ENCODE data around the gene OVAAL. TPM values are rescaled to one million over a fixed set of nuclear protein-coding genes. Genes with fewer than 3 reads are reported as not detected.

Gene OVAAL
- total RNA-seq, 2 donors from 2014 or later = 0.70 to 2.0 TPM

DNA sequence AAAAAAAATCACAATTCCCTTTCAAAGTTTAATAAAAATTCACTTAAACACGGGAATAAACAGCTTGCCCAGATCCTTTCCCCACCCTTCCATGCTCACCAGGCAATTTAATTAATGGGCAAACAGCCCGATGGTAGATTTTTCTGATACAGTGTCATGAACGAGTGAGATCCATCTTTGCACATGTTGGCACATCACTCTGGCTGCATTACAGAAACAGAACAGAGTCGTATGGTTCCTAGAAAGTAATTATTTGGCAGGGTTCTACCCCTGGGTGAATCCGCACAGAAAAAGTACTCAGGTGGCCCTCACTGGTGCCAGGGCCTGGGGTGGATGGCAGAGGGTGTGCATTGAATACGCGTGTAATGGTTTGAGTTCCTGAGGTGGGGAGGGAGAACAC lies 24.6 kb upstream of the OVAAL start:
- no peak for TF ChIP-seq CTCF (IDR thresholded peaks at IDR 0.05)
- no peak overlapping the region for H3K27ac ChIP-seq
- peaks cover 0 to 9% of the 10 kb centered on the region in 2 donors for H3K4me1 ChIP-seq
- no peaks in the 10 kb centered on the region for H3K27me3 ChIP-seq
- DNase-seq (ENCODE audit: low spot score) = no peak
- no peak overlapping the region for H3K4me3 ChIP-seq
- no peaks in the 10 kb centered on the region for H3K36me3 ChIP-seq
- H3K9me3 ChIP-seq = no peaks in the 10 kb centered on the region

- H3K36me3 ChIP-seq = no peaks in the 10 kb centered on the region
- H3K4me3 ChIP-seq = no peak overlapping the region
- DNase-seq (ENCODE audit: low spot score) = no peak
- no peak overlapping the region for H3K27ac ChIP-seq
- peaks cover 0 to 20% of the 10 kb centered on the region in 2 donors for H3K4me1 ChIP-seq
- H3K27me3 ChIP-seq = no peaks in the 10 kb centered on the region
- no peak for TF ChIP-seq CTCF (IDR thresholded peaks at IDR 0.05)
- no peaks in the 10 kb centered on the region for H3K9me3 ChIP-seq
Observed at GRCh38 chr1:180535418-180535999, 23.3 kb upstream of the OVAAL start.

DNA sequence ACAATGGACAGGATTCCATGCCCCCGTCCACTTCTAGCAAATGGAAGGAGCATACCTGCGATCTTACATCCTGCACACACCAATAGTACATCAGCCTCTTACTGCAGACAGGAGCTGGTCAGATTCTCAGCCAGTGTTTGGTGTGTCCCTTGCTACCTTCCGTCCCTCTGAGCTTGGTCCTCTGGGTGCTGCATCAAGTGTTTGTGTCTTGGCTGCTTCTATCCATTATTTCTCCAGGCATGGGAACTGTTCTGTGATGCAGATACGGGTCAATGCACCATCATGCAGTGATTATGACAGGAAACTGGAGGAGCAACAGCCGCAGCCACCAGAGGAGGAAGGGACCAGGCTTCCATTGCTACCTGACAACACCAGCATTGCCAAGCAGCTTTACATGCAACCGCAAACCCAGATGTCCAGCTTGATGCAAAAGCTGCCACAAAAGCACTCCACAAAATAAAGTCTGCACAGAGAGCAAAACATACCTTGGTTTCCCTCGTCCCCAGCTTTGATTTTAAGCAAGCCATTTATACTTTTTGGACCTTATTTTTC lies 21.9 kb upstream of the OVAAL start:
- Histone ChIP-seq H3K27ac (no peak overlapping the region), H3K36me3 (no peaks in the 10 kb centered on the region), H3K27me3 (no peaks in the 10 kb centered on the region), H3K4me3 (no peak overlapping the region), H3K4me1 (peaks cover 0 to 32% of the 10 kb centered on the region in 2 donors), H3K9me3 (no peaks in the 10 kb centered on the region)
- DNase-seq (ENCODE audit: low spot score) = no peak
- no peak for TF ChIP-seq CTCF (IDR thresholded peaks at IDR 0.05)

DNA sequence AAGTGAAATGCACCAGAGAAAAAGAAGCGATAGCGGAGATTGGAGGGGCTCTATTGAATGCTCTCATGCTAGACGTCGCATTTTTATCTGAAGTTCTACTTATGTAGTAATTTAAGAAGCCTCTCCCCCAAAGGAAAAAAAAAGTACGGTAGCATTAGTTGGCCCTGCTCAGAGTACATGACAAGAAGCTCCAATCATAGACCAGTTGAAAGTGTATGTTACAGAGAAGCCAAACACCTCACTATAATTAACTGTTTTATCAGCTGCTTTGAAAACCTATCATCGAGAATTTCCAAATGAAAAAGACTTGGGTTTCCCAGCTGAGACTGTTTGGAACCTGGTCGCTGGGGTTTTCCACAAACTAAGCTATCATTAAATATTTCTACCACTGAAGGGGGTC lies 19.6 kb upstream of the OVAAL start:
- H3K27me3 ChIP-seq = no peaks in the 10 kb centered on the region
- no peak for TF ChIP-seq CTCF (IDR thresholded peaks at IDR 0.05)

DNA sequence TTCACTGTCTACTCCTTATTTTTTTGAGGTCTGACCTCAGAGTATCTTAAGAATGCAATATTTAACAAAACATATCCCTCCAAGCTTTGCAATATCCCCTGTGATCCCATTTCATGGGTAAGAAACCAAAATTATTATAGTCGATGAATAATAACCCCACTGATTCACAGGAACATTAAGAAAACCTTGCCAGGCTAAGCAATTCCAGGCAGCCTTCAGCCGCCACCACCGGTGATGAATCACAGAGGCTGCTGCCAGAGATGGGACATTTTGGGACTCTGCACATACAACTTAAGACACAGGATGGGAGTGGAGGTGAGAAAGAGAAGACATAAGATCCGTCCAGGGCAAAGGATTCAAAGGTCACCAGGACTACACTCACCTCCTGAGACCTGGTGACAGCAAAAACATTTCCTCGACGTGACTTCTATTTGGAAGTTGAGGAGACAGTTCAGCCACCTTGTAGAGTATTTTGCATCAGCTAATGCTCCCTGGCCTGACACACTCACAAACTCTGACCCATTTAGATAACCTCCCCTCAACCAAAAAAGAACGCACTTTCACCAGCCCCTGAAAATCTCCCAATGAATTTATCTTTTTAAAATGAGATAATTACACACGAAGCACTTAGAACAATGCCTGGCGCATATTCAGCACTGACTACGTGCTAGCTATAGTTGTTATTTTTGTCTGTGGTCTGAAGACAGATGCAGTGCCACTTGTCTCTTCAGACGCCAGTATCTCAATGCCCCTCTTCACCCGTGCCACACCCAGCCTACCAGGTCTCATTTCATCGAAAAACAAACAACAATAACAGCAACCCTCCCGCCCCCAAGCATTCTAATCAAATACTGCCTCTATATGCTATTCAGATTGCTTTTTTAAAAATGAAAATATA lies 17.8 kb upstream of the OVAAL start:
- Histone ChIP-seq H3K27ac (peak overlapping the region; percentile 75 to 86), H3K4me3 (no peak overlapping the region), H3K4me1 (peaks cover 0 to 45% of the 10 kb centered on the region in 2 donors), H3K36me3 (no peaks in the 10 kb centered on the region), H3K27me3 (no peaks in the 10 kb centered on the region), H3K9me3 (no peaks in the 10 kb centered on the region)
- peak; percentile 67 for DNase-seq (ENCODE audit: low spot score)
- TF ChIP-seq CTCF (IDR thresholded peaks at IDR 0.05) = no peak

More for the DNA sequence above, 19.6 kb upstream of the OVAAL start:
- Histone ChIP-seq H3K4me3 (no peak overlapping the region), H3K27ac (peak overlapping the region; percentile 75 to 86), H3K4me1 (peaks cover 0 to 48% of the 10 kb centered on the region in 2 donors), H3K9me3 (no peaks in the 10 kb centered on the region), H3K36me3 (no peaks in the 10 kb centered on the region)
- no peak for DNase-seq (ENCODE audit: low spot score)

All from right atrium auricular region (tissue), 2 donors.